ENCODE measurements around the gene ARHGDIG. TPM values are rescaled to one million over a fixed set of nuclear protein-coding genes. Genes with fewer than 3 reads are reported as not detected.

Gene ARHGDIG
- total RNA-seq, 1 experiment from 2014 or later = 3.1 TPM

GRCh38 chr16:280991-281659 lies 734 bp downstream of the ARHGDIG start:
- Histone ChIP-seq H4K20me1 (ENCODE audit: insufficient read depth, low read depth, low read length) (no peaks in the 10 kb centered on the region), H3K4me2 (ENCODE audit: low read depth, low read length, poor library complexity, severe bottlenecking) (no peak overlapping the region), H3K4me3 (ENCODE audit: low read length) (no peak overlapping the region), H2AFZ (ENCODE audit: low read length) (no peak overlapping the region), H3K9me2 (replicated peaks; ENCODE audit: insufficient read depth, low read length) (no peaks in the 10 kb centered on the region), H3K4me1 (ENCODE audit: low read length) (no peaks in the 10 kb centered on the region), H3K27ac (ENCODE audit: low read length) (no peak overlapping the region), H3K9me3 (ENCODE audit: low read length) (no peaks in the 10 kb centered on the region), H3K36me3 (ENCODE audit: insufficient read depth, low read length) (no peaks in the 10 kb centered on the region), H3K79me2 (ENCODE audit: low read length) (no peaks in the 10 kb centered on the region), H3K27me3 (ENCODE audit: low read length) (no peaks in the 10 kb centered on the region), H3K9ac (ENCODE audit: low read length) (no peak overlapping the region)
- DNase-seq = no peak

- Histone ChIP-seq H4K20me1 (ENCODE audit: insufficient read depth, low read depth, low read length) (no peaks in the 10 kb centered on the region), H3K9me2 (replicated peaks; ENCODE audit: insufficient read depth, low read length) (no peaks in the 10 kb centered on the region), H3K27me3 (ENCODE audit: low read length) (no peaks in the 10 kb centered on the region), H2AFZ (ENCODE audit: low read length) (no peak overlapping the region), H3K4me3 (ENCODE audit: low read length) (no peak overlapping the region), H3K4me2 (ENCODE audit: low read depth, low read length, poor library complexity, severe bottlenecking) (no peak overlapping the region), H3K9ac (ENCODE audit: low read length) (no peak overlapping the region), H3K79me2 (ENCODE audit: low read length) (no peaks in the 10 kb centered on the region), H3K9me3 (ENCODE audit: low read length) (no peaks in the 10 kb centered on the region), H3K27ac (ENCODE audit: low read length) (no peak overlapping the region), H3K4me1 (ENCODE audit: low read length) (no peaks in the 10 kb centered on the region), H3K36me3 (ENCODE audit: insufficient read depth, low read length) (no peaks in the 10 kb centered on the region)
- no peak for DNase-seq
Observed at GRCh38 chr16:281660-282255, 1.4 kb downstream of the ARHGDIG start.

- Histone ChIP-seq H3K27me3 (ENCODE audit: low read length) (no peaks in the 10 kb centered on the region), H3K4me1 (ENCODE audit: low read length) (no peaks in the 10 kb centered on the region), H3K27ac (ENCODE audit: low read length) (no peak overlapping the region), H3K9me2 (replicated peaks; ENCODE audit: insufficient read depth, low read length) (no peaks in the 10 kb centered on the region), H3K4me3 (ENCODE audit: low read length) (no peak overlapping the region), H2AFZ (ENCODE audit: low read length) (no peak overlapping the region), H4K20me1 (ENCODE audit: insufficient read depth, low read depth, low read length) (no peaks in the 10 kb centered on the region), H3K9me3 (ENCODE audit: low read length) (no peaks in the 10 kb centered on the region), H3K4me2 (ENCODE audit: low read depth, low read length, poor library complexity, severe bottlenecking) (no peak overlapping the region), H3K36me3 (ENCODE audit: insufficient read depth, low read length) (no peaks in the 10 kb centered on the region), H3K9ac (ENCODE audit: low read length) (no peak overlapping the region), H3K79me2 (ENCODE audit: low read length) (no peaks in the 10 kb centered on the region)
- no peak for DNase-seq
Observed at GRCh38 chr16:282491-282890, 2.1 kb downstream of the ARHGDIG start.

- DNase-seq = no peak
- Histone ChIP-seq H3K9ac (ENCODE audit: low read length) (no peak within 1 kb of the TSS), H3K4me3 (ENCODE audit: low read length) (no peak within 1 kb of the TSS), H3K4me2 (ENCODE audit: low read depth, low read length, poor library complexity, severe bottlenecking) (no peak within 1 kb of the TSS), H3K27me3 (ENCODE audit: low read length) (no peaks in the 10 kb centered on the region), H3K36me3 (ENCODE audit: insufficient read depth, low read length) (no peaks in the 10 kb centered on the region), H4K20me1 (ENCODE audit: insufficient read depth, low read depth, low read length) (no peaks in the 10 kb centered on the region), H2AFZ (ENCODE audit: low read length) (no peak within 1 kb of the TSS), H3K9me2 (replicated peaks; ENCODE audit: insufficient read depth, low read length) (no peaks in the 10 kb centered on the region), H3K27ac (ENCODE audit: low read length) (no peak within 1 kb of the TSS), H3K4me1 (ENCODE audit: low read length) (no peaks in the 10 kb centered on the region), H3K79me2 (ENCODE audit: low read length) (no peaks in the 10 kb centered on the region), H3K9me3 (ENCODE audit: low read length) (no peaks in the 10 kb centered on the region)
Observed at GRCh38 chr16:283033-283805, 2.8 kb downstream of the ARHGDIG start, which contains the start of gene PDIA2. TSS of gene PDIA2 (plus strand) at chr16:283164. CDS start at chr16:283170, 6 bp downstream.

- H3K9me3 ChIP-seq (ENCODE audit: low read length) = no peaks in the 10 kb centered on the region
- H3K4me1 ChIP-seq (ENCODE audit: low read length) = no peaks in the 10 kb centered on the region
- DNase-seq = no peak
- H3K27me3 ChIP-seq (ENCODE audit: low read length) = no peaks in the 10 kb centered on the region
- H3K9ac ChIP-seq (ENCODE audit: low read length) = no peak overlapping the region
- no peaks in the 10 kb centered on the region for H3K79me2 ChIP-seq (ENCODE audit: low read length)
- H3K4me2 ChIP-seq (ENCODE audit: low read depth, low read length, poor library complexity, severe bottlenecking) = no peak overlapping the region
- no peak overlapping the region for H3K4me3 ChIP-seq (ENCODE audit: low read length)
- no peaks in the 10 kb centered on the region for H3K36me3 ChIP-seq (ENCODE audit: insufficient read depth, low read length)
- no peak overlapping the region for H3K27ac ChIP-seq (ENCODE audit: low read length)
- no peaks in the 10 kb centered on the region for H4K20me1 ChIP-seq (ENCODE audit: insufficient read depth, low read depth, low read length)
- no peaks in the 10 kb centered on the region for H3K9me2 ChIP-seq (replicated peaks; ENCODE audit: insufficient read depth, low read length)
- no peak overlapping the region for H2AFZ ChIP-seq (ENCODE audit: low read length)
Observed at GRCh38 chr16:284204-285120, 4.1 kb downstream of the ARHGDIG start.

- DNase-seq = no peak
- H3K9me3 ChIP-seq (ENCODE audit: low read length) = no peaks in the 10 kb centered on the region
- no peaks in the 10 kb centered on the region for H4K20me1 ChIP-seq (ENCODE audit: insufficient read depth, low read depth, low read length)
- H3K9me2 ChIP-seq (replicated peaks; ENCODE audit: insufficient read depth, low read length) = no peaks in the 10 kb centered on the region
- no peak overlapping the region for H3K4me3 ChIP-seq (ENCODE audit: low read length)
- H3K36me3 ChIP-seq (ENCODE audit: insufficient read depth, low read length) = no peaks in the 10 kb centered on the region
- H3K9ac ChIP-seq (ENCODE audit: low read length) = no peak overlapping the region
- no peak overlapping the region for H3K27ac ChIP-seq (ENCODE audit: low read length)
- no peaks in the 10 kb centered on the region for H3K27me3 ChIP-seq (ENCODE audit: low read length)
- no peaks in the 10 kb centered on the region for H3K4me1 ChIP-seq (ENCODE audit: low read length)
- H3K4me2 ChIP-seq (ENCODE audit: low read depth, low read length, poor library complexity, severe bottlenecking) = no peak overlapping the region
- H2AFZ ChIP-seq (ENCODE audit: low read length) = no peak overlapping the region
- H3K79me2 ChIP-seq (ENCODE audit: low read length) = no peaks in the 10 kb centered on the region
Observed at GRCh38 chr16:285146-286055, 5.0 kb downstream of the ARHGDIG start.

GRCh38 chr16:286491-287297 lies 6.3 kb downstream of the ARHGDIG start:
- H3K27me3 ChIP-seq (ENCODE audit: low read length) = no peaks in the 10 kb centered on the region
- no peak overlapping the region for H2AFZ ChIP-seq (ENCODE audit: low read length)
- no peaks in the 10 kb centered on the region for H4K20me1 ChIP-seq (ENCODE audit: insufficient read depth, low read depth, low read length)
- no peaks in the 10 kb centered on the region for H3K79me2 ChIP-seq (ENCODE audit: low read length)
- no peak for DNase-seq
- no peak overlapping the region for H3K27ac ChIP-seq (ENCODE audit: low read length)
- H3K4me3 ChIP-seq (ENCODE audit: low read length) = no peak overlapping the region
- no peaks in the 10 kb centered on the region for H3K36me3 ChIP-seq (ENCODE audit: insufficient read depth, low read length)
- H3K9me2 ChIP-seq (replicated peaks; ENCODE audit: insufficient read depth, low read length) = no peaks in the 10 kb centered on the region
- no peak overlapping the region for H3K9ac ChIP-seq (ENCODE audit: low read length)
- H3K4me2 ChIP-seq (ENCODE audit: low read depth, low read length, poor library complexity, severe bottlenecking) = no peak overlapping the region
- no peaks in the 10 kb centered on the region for H3K4me1 ChIP-seq (ENCODE audit: low read length)
- no peaks in the 10 kb centered on the region for H3K9me3 ChIP-seq (ENCODE audit: low read length)
